ENCODE measurements around the gene SEMA5B.
A peak's percentile ranks its signal among the peaks of the same experiment; 100 is the strongest.

Gene SEMA5B

GRCh38 chr3:123027292-123028232, at the start of gene SEMA5B:
Gene SEMA5B, minus strand, starts transcription at chr3:123027763. Its CDS starts 66,500 bp downstream, at chr3:122961263.
- peak; percentile 80 for DNase-seq (ENCODE audit: low read depth, low spot score)

GRCh38 chr3:123076496-123077418, 49.2 kb upstream of the SEMA5B start:
- no peak for DNase-seq (ENCODE audit: low read depth, low spot score)

- no peak for DNase-seq (ENCODE audit: low read depth, low spot score)
Observed at GRCh38 chr3:123076112-123076495, 48.5 kb upstream of the SEMA5B start.

GRCh38 chr3:123075359-123075758, 47.8 kb upstream of the SEMA5B start:
- no peak for DNase-seq (ENCODE audit: low read depth, low spot score)

- no peak for DNase-seq (ENCODE audit: low read depth, low spot score)
Observed at GRCh38 chr3:123072564-123072963, 45.0 kb upstream of the SEMA5B start.

- no peak for DNase-seq (ENCODE audit: low read depth, low spot score)
Observed at GRCh38 chr3:123072152-123072551, 44.6 kb upstream of the SEMA5B start.

GRCh38 chr3:123071581-123071980, 44.0 kb upstream of the SEMA5B start:
- no peak for DNase-seq (ENCODE audit: low read depth, low spot score)

- peak; percentile 44 for DNase-seq (ENCODE audit: low read depth, low spot score)
Observed at GRCh38 chr3:123071146-123071545, 43.6 kb upstream of the SEMA5B start.

GRCh38 chr3:123070510-123070909, 42.9 kb upstream of the SEMA5B start:
- no peak for DNase-seq (ENCODE audit: low read depth, low spot score)

- no peak for DNase-seq (ENCODE audit: low read depth, low spot score)
Observed at GRCh38 chr3:123068601-123069381, 41.2 kb upstream of the SEMA5B start.

- peak; percentile 69 for DNase-seq (ENCODE audit: low read depth, low spot score)
Observed at GRCh38 chr3:123067689-123068600, 40.4 kb upstream of the SEMA5B start.

GRCh38 chr3:123066896-123067688, 39.5 kb upstream of the SEMA5B start, which contains the start of gene PDIA5:
Gene PDIA5, plus strand, starts transcription at chr3:123067025. Its CDS starts 140 bp downstream, at chr3:123067165.
- DNase-seq (ENCODE audit: low read depth, low spot score) = peak; percentile 94

- no peak for DNase-seq (ENCODE audit: low read depth, low spot score)
Observed at GRCh38 chr3:123066599-123066895, 39.0 kb upstream of the SEMA5B start.

GRCh38 chr3:123064914-123065313, 37.4 kb upstream of the SEMA5B start:
- no peak for DNase-seq (ENCODE audit: low read depth, low spot score)

- DNase-seq (ENCODE audit: low read depth, low spot score) = peak; percentile 69
Observed at GRCh38 chr3:123064506-123064905, 36.9 kb upstream of the SEMA5B start.

- no peak for DNase-seq (ENCODE audit: low read depth, low spot score)
Observed at GRCh38 chr3:123063034-123063433, 35.5 kb upstream of the SEMA5B start.

GRCh38 chr3:123061856-123062255, 34.3 kb upstream of the SEMA5B start:
- no peak for DNase-seq (ENCODE audit: low read depth, low spot score)

GRCh38 chr3:123060054-123060453, 32.5 kb upstream of the SEMA5B start:
- no peak for DNase-seq (ENCODE audit: low read depth, low spot score)

- DNase-seq (ENCODE audit: low read depth, low spot score) = no peak
Observed at GRCh38 chr3:123058505-123058904, 30.9 kb upstream of the SEMA5B start.

GRCh38 chr3:123055352-123055751, 27.8 kb upstream of the SEMA5B start:
- no peak for DNase-seq (ENCODE audit: low read depth, low spot score)
